Mesendoderm (in vitro differentiated cells): ENCODE data around the gene PGC.

Experiments used
- DNase-seq: peaks from one replicate; pipeline ENCODE4 v3.0.0; 2013
- H2AK5ac ChIP-seq: 2 replicates; pipeline ENCODE4 v1.6.1; 2013; ENCODE audit warnings: low read length, inconsistent platforms
- H2BK120ac ChIP-seq: 2 replicates; pipeline ENCODE4 v1.6.1; 2013; ENCODE audit warnings: low read depth, mild to moderate bottlenecking, low read length, moderate library complexity, mixed read lengths
- H2BK15ac ChIP-seq: replicated peaks from 2 replicates; pipeline ENCODE4 v1.6.1; 2013; ENCODE audit warnings: low read depth, mild to moderate bottlenecking, moderate library complexity
- H2BK5ac ChIP-seq: 2 replicates; pipeline ENCODE4 v1.6.1; 2013; ENCODE audit warnings: low read length, inconsistent platforms
- H3K18ac ChIP-seq: 2 replicates; pipeline ENCODE4 v1.6.1; 2013; ENCODE audit warnings: mild to moderate bottlenecking, low read length, mixed read lengths
- H3K23ac ChIP-seq: one replicate; pipeline ENCODE4 v1.6.1; 2013; ENCODE audit warnings: low read length
- H3K27ac ChIP-seq: 2 replicates; pipeline ENCODE4 v1.5.1; 2013; ENCODE audit warnings: low read depth, mild to moderate bottlenecking, inconsistent platforms, low read length, moderate library complexity
- H3K27me3 ChIP-seq: 2 replicates; pipeline ENCODE4 v1.6.1; 2013; ENCODE audit warnings: low read length, control low read depth, mild to moderate bottlenecking, inconsistent platforms; ENCODE audit not compliant: insufficient read depth, poor library complexity
- H3K36me3 ChIP-seq: 2 replicates; pipeline ENCODE4 v1.6.1; 2013; ENCODE audit warnings: low read length, inconsistent platforms; ENCODE audit not compliant: control insufficient read depth, insufficient read depth
- H3K4ac ChIP-seq: one replicate; pipeline ENCODE4 v1.6.1; 2013; ENCODE audit warnings: low read depth, mild to moderate bottlenecking, low read length, moderate library complexity
- H3K4me1 ChIP-seq: 2 replicates; pipeline ENCODE4 v1.6.1; 2013; ENCODE audit warnings: low read depth, low read length, inconsistent platforms; ENCODE audit not compliant: control insufficient read depth
- H3K4me2 ChIP-seq: 2 replicates; pipeline ENCODE4 v1.6.1; 2013; ENCODE audit warnings: low read length
- H3K4me3 ChIP-seq: 2 replicates; pipeline ENCODE4 v1.5.1; 2013; ENCODE audit warnings: mild to moderate bottlenecking, low read length
- H3K56ac ChIP-seq: one replicate; pipeline ENCODE4 v1.6.1; 2013; ENCODE audit warnings: low read length
- H3K79me1 ChIP-seq: 2 replicates; pipeline ENCODE4 v1.6.1; 2013; ENCODE audit warnings: low read length, inconsistent platforms
- H3K79me2 ChIP-seq: 2 replicates; pipeline ENCODE4 v1.6.1; 2013; ENCODE audit warnings: mild to moderate bottlenecking, low read length; ENCODE audit not compliant: control insufficient read depth, insufficient read depth
- H3K9ac ChIP-seq: 2 replicates; pipeline ENCODE4 v1.6.1; 2013; ENCODE audit warnings: low read length, inconsistent platforms
- H4K5ac ChIP-seq: one replicate; pipeline ENCODE4 v1.6.1; 2013; ENCODE audit warnings: low read length
- H4K8ac ChIP-seq: one replicate; pipeline ENCODE4 v1.6.1; 2013; ENCODE audit warnings: low read depth, mild to moderate bottlenecking, control low read depth, low read length, moderate library complexity
- WGBS: extraction: QIAGEN DNeasy Blood & Tissue Kit; methylation state at CpG from one replicate; pipeline ENCODE4 v1.1.7; 2013; ENCODE audit warnings: low lambda C conversion rate, missing lambda C conversion rate; ENCODE audit not compliant: insufficient coverage; ENCODE audit errors: extremely low coverage; 5-methylcytosine and 5-hydroxymethylcytosine counted together

The PGC gene

DNA sequence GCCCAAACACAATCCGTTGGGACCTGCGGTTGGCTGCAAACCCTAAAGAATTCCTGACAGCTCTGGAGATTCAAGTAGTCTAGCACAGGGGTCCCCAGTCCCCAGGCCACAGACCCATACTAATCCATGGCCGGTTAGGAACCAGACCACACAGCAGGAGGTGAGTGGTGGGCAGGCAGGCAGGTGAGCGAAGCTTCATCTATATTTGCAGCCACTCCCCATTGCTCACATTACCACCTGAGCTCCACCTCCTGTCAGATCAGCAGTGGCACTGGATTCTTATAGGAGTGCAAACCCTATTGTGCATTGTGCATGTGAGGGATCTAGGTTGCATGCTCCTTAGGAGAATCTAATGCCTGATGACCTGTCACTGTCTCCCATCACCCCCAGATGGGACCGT, 28.4 kb downstream of the PGC start:
- no peaks in the 10 kb centered on the region for H3K79me1 ChIP-seq
- no peak overlapping the region for H4K5ac ChIP-seq
- H3K18ac ChIP-seq: no peak overlapping the region
- H3K79me2 ChIP-seq: no peaks in the 10 kb centered on the region
- H2AK5ac ChIP-seq: no peak overlapping the region
- H3K27ac ChIP-seq: no peak overlapping the region
- no peak overlapping the region for H2BK120ac ChIP-seq
- H4K8ac ChIP-seq: no peak overlapping the region
- H3K27me3 ChIP-seq: no peaks in the 10 kb centered on the region
- H3K4me1 ChIP-seq: peaks cover 5% of the 10 kb centered on the region
- no peak overlapping the region for H2BK15ac ChIP-seq
- H3K4me3 ChIP-seq: no peak overlapping the region
- no peak overlapping the region for H3K56ac ChIP-seq
- H3K9ac ChIP-seq: no peak overlapping the region
- H3K23ac ChIP-seq: no peak overlapping the region
- no peaks in the 10 kb centered on the region for H3K36me3 ChIP-seq
- no peak overlapping the region for H2BK5ac ChIP-seq
- WGBS: no CpG with 5 or more reads among the region's 5 CpGs
- no peak overlapping the region for H3K4ac ChIP-seq
- no peak for DNase-seq
- H3K4me2 ChIP-seq: no peak overlapping the region

DNA sequence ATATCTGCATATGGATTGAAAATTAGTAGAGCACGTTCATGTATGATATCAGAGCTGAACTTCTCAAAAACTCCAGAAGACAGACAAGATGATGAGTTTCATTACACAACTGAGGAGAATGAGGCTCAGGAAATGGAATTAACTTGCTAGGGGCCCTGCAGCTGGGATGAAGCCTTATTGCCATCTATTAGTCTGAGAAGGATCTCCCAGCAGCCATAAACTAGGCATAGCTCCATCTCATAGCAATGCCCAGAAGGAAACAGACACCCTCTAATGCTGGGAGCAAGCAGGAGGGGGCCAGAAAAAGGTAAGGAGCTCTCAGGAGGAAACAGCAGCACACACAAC, 29.8 kb downstream of the PGC start:
- Histone ChIP-seq H2AK5ac (no peak overlapping the region), H3K4me1 (no peaks in the 10 kb centered on the region), H2BK120ac (no peak overlapping the region), H3K23ac (no peak overlapping the region), H3K4ac (no peak overlapping the region), H3K36me3 (no peaks in the 10 kb centered on the region), H2BK15ac (no peak overlapping the region), H3K18ac (no peak overlapping the region), H3K27ac (no peak overlapping the region), H3K9ac (no peak overlapping the region), H3K4me2 (no peak overlapping the region), H3K79me2 (no peaks in the 10 kb centered on the region), H2BK5ac (no peak overlapping the region), H4K8ac (no peak overlapping the region), H4K5ac (no peak overlapping the region), H3K4me3 (no peak overlapping the region), H3K27me3 (no peaks in the 10 kb centered on the region), H3K56ac (no peak overlapping the region), H3K79me1 (no peaks in the 10 kb centered on the region)
- DNase-seq: no peak
- WGBS: no CpG with 5 or more reads among the region's 1 CpG

DNA sequence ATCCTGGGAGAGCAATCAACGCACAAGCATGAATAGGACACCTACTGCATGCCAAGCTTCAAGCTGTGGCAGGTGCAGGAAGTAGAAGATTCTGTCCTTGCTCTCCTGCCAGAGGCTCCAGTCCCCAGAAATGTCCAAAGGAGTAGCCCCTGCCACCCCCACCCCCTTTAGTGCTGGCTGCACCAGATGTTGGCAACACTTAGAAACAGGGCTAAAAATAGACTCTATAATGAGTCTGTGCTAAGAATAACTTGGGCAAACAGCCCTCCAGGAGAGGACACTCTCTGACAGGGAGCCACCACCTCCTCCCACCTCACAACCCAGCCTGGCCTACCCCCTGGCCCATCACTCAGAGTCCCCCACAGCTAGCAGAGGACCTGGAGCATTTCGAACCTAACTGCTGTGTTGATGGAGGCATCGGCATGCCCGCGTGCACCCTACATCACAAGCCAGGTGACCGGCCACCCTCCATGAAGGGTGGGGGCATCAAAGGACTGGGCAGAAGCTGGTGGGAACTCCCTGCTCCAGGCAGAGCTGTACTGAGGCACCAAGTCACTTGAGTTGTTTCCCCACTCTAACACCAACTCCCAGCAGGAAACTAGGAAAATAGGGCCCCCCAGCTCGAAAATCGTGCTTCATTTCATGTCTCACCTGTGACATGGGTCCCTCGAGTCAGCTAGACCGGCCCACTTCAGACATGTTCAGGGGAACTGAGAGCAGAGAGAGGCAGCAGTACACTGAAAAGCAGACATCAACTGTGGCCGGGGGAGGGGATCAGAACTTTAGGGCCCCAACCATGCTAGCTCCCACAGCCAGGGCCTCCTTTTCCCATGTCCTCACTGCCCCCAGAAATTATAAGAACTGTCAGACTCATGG, 30.4 kb downstream of the PGC start:
- Histone ChIP-seq H3K36me3 (no peaks in the 10 kb centered on the region), H3K4me1 (no peaks in the 10 kb centered on the region), H2AK5ac (no peak overlapping the region), H3K9ac (no peak overlapping the region), H4K5ac (no peak overlapping the region), H2BK120ac (no peak overlapping the region), H3K4ac (no peak overlapping the region), H4K8ac (no peak overlapping the region), H3K27ac (no peak overlapping the region), H3K27me3 (no peaks in the 10 kb centered on the region), H2BK15ac (no peak overlapping the region), H3K4me3 (no peak overlapping the region), H3K23ac (no peak overlapping the region), H3K79me1 (no peaks in the 10 kb centered on the region), H3K56ac (no peak overlapping the region), H3K4me2 (no peak overlapping the region), H3K18ac (no peak overlapping the region), H2BK5ac (no peak overlapping the region), H3K79me2 (no peaks in the 10 kb centered on the region)
- no peak for DNase-seq
- WGBS: no CpG with 5 or more reads among the region's 11 CpGs

DNA sequence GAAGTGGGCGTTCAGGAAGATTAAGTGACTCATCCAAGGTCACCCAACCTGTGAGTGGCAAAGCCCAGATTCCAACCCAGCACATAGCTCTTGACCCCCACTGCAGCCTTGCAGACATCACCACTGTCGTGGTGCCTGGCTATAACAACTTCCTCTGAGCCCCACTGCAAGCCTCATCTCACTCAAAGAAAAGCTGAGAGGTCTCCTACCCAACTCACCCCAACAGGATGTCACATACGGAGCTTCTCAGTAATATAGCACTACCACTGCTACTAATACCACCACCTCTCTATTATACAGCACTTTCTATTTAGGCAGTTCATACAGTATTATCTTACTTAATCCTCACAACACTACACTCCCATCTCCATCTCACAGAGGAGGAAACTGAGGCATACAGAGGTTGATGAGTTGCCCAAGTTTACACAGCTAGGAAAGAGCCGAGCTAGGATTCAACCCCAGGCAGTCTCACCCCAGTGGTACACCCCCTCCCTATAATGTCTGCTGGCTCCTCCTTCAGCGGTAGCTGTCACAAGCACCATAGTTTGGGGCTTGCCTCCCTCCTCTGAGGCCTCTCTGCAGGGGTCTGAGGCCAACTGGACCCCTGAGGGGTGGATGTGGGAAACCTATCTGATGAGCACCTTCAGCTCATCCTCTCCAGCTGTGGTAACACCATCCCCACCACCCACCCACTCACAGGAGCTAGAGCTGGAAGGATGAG, 31.2 kb downstream of the PGC start:
- H3K4ac ChIP-seq: no peak overlapping the region
- H4K5ac ChIP-seq: no peak overlapping the region
- no peak for DNase-seq
- H4K8ac ChIP-seq: no peak overlapping the region
- H3K4me1 ChIP-seq: no peaks in the 10 kb centered on the region
- WGBS: no CpG with 5 or more reads among the region's 5 CpGs
- no peak overlapping the region for H3K23ac ChIP-seq
- no peak overlapping the region for H3K27ac ChIP-seq
- no peak overlapping the region for H2BK5ac ChIP-seq
- no peak overlapping the region for H3K9ac ChIP-seq
- H3K4me2 ChIP-seq: no peak overlapping the region
- no peak overlapping the region for H2BK120ac ChIP-seq
- H2AK5ac ChIP-seq: no peak overlapping the region
- no peaks in the 10 kb centered on the region for H3K79me2 ChIP-seq
- no peak overlapping the region for H3K18ac ChIP-seq
- H3K4me3 ChIP-seq: no peak overlapping the region
- H3K36me3 ChIP-seq: no peaks in the 10 kb centered on the region
- no peaks in the 10 kb centered on the region for H3K79me1 ChIP-seq
- no peaks in the 10 kb centered on the region for H3K27me3 ChIP-seq
- H2BK15ac ChIP-seq: no peak overlapping the region
- no peak overlapping the region for H3K56ac ChIP-seq

DNA sequence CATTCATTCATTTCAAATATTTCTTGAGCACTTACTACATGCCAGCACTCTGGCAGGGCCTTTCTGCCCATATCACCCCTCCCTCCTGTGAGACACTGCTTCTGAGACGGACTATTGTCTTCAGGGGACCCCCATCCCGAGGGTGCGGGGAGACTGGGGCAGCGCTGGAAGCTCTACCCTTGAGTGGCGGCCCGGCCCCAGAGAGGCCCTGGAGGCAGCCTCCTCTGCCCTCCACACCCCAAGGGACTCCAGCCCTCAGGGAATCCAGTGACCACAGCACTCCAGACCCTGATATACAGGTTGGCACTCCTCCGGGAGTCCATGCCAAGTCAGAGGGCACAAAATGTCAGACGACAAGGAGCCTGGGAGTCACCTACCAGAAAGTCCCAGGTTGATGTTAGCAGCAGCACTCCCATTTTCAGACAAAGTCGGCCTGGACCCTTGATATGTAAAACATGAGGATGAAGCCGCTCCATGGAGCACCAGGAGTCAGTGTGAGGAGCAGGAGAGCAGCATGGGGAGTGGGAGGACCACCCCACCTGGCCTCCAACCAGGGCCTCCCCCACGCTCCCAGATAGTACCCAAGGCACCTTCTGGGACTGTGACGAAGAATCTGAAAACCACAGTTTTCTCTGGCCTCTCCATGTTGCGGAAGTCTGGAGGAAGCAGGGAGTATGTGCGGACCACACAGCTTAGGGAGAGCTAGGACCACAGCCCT, 32.5 kb downstream of the PGC start:
- no peaks in the 10 kb centered on the region for H3K79me1 ChIP-seq
- DNase-seq: no peak
- H3K4ac ChIP-seq: no peak overlapping the region
- H3K27me3 ChIP-seq: no peaks in the 10 kb centered on the region
- H2AK5ac ChIP-seq: no peak overlapping the region
- H3K4me3 ChIP-seq: no peak overlapping the region
- H3K36me3 ChIP-seq: no peaks in the 10 kb centered on the region
- H3K79me2 ChIP-seq: no peaks in the 10 kb centered on the region
- no peaks in the 10 kb centered on the region for H3K4me1 ChIP-seq
- H3K23ac ChIP-seq: no peak overlapping the region
- no peak overlapping the region for H3K18ac ChIP-seq
- no peak overlapping the region for H3K9ac ChIP-seq
- H3K4me2 ChIP-seq: no peak overlapping the region
- no CpG with 5 or more reads among the region's 14 CpGs for WGBS
- no peak overlapping the region for H2BK120ac ChIP-seq
- H2BK5ac ChIP-seq: no peak overlapping the region
- H4K5ac ChIP-seq: no peak overlapping the region
- H2BK15ac ChIP-seq: no peak overlapping the region
- no peak overlapping the region for H4K8ac ChIP-seq
- H3K27ac ChIP-seq: no peak overlapping the region
- no peak overlapping the region for H3K56ac ChIP-seq
